OCI-M2 (cell line): ENCODE results near the gene HTR2B.
"Not testable (repeated sequence)": the region's sequence is repeated elsewhere in the genome, so short reads cannot be mapped to it uniquely, and the experiment has no call there.

Experiments used
- DNase-seq: peaks from one replicate; lab custom pipeline; 2025; ENCODE audit not compliant: unreplicated experiment; lab: John Stamatoyannopoulos, UW

The HTR2B gene

DNA sequence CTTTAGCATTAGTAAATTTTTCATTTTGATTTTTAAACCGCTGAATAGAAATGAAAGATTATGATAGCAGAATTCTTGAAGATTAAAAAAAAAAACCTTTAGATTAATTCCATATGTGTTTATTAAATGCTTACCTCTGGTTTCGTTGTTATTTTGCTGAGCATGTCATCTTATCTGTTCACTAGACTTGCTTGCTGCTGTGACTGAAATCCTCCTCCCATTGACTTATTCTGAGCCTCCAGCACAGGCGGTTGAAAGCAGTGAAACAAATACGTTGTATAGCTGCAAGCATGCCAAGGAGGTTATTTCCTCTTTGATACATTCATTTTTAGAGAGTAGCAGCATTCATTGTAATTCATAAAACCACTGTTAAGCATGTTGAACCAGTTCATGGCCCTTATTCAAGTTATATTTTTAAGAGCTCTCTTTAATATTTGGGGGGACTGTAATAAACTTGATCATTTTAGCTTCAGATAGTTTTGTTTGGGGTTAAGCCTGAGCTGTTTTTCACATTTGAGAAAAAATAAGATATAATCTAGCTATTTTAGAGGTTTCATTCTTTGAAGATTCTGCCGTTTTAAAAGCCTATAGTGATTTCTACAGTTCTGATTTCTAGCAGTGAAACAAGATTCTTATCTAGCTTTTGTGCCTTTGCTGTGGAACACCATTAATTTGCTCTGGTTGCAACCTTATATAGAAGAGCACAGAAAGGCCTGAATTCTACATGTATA is at the start of gene HTR2B:
HTR2B (minus strand) TSS at position 205 of the 731 bp plus-strand sequence. CDS start 1,278 bp downstream, outside the sequence.
- DNase-seq, result no peak

DNA sequence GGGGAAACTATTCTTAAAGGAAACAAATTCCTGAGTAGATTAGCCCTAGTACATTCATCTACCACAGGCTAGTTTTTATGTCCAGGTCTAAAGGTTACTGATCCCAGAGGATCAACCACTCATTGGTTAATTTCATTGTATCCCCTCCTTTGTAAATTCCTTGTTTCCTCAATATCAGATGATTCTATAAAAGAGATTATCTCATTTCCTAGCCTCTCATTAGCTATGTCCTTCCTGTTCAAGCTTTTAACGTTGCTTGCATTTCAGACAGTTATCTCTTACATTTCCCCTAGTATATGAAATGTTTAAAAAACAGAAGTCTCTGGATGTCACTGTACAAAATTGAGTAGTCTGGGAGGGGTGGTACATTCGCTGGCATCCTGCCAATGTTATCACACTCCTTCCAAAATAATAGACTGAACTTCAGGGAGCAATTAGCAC is 49.4 kb upstream of the HTR2B start:
- no peak for DNase-seq

DNA sequence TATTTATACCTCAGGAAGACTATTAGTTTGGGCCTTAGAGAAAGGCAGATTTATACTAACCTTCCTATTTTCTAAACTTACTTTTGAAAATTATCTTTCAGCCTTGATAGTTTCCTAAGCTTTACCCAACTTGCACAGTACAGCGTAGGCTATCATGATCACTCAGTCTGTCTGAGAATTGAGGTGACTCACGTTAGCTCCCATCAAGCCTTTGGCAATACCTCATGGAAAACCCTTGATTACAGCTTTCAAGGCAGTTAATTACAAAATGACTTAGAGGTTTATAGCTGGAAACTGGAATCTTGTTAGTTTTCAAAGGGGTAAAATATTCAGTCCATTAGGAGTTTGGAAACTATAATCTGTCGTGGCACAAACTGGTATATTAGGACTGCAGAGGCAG is 47.2 kb upstream of the HTR2B start:
- no peak for DNase-seq

DNA sequence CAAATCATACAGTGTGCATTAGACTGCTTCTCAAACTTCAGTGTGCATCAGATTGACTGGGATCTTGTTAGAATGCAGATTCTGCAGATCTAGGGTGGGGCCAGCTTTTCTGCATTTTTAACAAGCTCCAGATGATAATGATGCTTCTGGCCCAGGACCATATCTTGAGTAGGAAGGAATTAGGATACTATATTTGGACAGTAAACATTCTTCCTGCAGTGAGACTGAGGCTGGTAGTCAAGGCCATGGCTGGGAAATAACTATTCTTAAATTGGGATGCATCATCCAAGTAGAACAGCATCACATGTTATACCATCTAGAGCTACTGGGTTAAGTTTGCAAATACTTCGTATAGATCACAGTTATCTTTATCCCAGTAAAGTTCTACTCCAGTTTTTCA is 45.2 kb upstream of the HTR2B start:
- no peak for DNase-seq

DNA sequence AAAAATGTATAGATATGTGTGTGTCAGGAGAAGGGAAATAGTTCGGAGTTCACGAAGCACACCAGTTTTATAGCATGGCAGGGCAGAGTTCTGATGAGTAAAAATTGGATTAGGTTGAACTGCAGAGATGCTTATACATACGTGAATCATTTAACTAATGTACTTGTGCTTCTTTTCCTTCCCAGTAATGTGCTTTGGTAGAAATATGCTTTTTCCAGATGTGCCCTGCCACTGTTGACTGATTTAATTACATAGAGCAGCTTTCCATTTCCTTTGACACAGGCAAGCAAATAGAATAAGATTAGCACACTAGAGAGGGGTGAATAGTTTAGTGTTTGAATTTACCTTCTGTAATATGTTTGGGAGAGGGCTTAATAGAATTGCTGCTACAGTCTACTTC is 44.6 kb upstream of the HTR2B start:
- no peak for DNase-seq

DNA sequence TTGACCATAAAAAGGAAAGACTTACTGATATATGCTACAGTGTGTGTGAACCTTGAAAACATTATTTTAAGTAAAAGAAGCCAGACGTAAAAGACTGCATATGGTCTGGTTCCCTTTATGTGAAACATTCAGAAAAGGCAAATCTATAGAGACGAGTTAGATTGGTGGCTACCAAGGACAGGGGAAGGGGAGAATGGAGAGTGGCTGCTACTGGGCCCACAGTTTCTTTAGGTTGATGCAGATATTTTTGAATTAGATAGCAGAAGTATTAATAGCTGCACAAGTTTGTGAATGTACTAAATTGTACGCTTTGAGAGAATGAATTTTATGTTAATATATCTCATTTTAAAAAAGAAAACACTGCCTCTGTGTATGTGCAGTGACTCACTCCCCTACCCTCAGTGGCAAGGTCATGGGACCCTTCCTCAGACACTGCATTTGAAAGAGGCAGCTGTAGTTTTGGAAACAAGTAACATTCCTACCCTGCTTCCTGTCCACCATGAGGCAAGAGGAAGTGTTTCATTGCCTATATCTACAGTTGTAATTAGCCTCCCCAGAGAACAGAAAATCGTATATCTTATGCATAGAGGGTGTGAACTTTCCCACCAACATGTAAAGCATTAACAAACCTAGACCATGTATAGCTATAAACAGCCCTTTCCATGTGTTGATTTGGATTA is 43.8 kb upstream of the HTR2B start:
- no peak for DNase-seq

DNA sequence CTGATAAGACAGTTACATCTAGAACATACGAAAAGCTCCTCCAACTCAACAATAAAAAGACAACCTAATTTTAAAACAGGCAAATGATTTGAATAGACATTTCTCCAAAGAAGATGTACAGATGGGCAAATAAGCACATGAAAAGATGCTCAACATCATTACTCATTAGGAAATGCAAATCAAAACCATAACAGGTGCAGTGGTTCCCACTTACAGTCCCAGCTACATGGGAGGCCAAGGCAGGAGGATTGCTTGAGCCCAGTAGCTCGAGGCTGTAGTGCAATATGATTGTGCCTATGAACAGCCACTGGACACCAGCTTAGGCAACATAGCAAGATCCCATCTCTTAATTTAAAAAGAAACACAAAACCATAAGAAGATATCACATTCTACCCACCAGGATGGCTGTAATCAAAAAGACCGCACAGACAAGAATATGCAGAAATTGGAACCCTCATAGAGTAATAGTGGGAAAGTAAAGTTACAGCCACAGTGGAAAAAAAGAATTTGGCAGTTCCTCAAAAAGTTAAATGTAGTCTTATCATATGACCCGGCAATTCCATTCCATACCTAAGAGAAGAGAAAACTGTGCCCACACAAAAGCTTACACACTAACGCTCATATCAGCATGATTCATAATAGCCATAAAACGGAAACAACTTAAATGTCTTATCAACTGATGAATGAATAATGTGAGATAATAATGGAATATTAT is 43.1 kb upstream of the HTR2B start:
- DNase-seq, result no peak

DNA sequence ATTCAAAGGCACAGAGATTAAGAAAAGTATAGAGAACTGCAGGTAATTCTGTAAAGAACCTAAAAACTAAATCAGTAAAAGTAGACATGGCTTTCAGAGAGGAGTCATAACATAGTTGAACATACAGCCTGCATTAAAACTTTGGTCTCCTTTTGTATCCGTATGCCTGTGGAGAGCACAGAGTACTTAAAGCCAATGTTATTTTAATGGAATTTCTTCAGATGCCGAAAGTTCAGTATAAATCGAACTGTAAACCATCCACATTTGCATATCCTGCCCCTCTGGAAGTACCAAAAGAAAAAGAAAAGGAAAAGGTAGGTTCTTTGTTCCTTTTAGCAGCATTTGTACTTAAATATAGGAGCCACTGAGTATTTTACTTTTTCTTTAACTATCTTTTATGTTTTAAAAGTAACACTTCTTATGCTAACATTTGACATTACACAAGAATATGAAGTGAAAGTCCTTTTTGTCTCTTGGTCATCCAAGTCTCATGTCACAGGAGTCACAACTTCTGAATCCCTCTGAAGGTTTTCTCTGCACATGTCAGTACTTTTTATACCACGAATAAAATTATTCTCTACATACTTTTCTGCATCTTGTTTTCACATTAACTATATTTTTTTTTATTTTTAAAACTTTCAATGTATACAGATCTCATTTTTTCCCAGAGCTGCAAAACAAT is 38.7 kb upstream of the HTR2B start:
- no peak for DNase-seq

DNA sequence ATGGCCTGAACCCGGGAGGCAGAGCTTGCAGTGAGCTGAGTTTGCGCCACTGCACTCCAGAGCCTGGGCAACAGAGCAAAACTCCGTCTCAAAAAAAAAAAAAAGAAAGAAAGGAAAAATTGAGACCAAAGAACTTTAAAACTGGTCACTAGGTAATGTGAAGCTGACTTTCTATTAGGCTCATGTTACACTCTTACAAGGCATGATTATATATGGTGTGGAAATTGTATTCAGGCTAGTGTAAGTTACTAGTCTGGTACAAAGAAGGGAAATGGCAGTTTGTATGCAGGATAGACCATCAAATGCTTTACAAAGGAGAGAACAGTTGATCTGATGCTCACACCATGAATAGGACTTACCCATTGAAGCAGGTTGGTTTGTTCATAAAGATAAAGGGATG is 38.2 kb upstream of the HTR2B start:
- no peak for DNase-seq

DNA sequence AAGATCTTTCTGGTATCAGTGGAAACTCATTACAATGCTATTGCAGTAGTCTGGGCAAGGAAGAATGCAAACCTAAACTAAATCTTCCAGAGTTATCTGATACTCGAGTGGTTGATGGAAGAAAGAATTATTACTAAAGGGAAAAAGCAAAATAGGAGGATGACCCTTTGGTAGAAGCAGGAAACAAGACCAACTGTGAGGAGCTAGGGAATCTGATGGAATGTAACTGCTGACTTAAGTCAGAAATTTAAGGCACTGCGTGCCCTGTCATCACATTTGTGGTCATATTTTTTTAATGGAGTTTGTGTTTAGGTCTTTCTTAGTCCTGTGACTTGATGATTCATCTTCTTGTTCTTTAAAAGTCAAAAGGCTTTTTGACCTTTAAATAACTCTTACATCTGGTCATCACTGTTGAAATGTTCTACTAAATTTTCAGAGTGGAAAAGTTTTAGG is 37.1 kb upstream of the HTR2B start:
- DNase-seq, result no peak

DNA sequence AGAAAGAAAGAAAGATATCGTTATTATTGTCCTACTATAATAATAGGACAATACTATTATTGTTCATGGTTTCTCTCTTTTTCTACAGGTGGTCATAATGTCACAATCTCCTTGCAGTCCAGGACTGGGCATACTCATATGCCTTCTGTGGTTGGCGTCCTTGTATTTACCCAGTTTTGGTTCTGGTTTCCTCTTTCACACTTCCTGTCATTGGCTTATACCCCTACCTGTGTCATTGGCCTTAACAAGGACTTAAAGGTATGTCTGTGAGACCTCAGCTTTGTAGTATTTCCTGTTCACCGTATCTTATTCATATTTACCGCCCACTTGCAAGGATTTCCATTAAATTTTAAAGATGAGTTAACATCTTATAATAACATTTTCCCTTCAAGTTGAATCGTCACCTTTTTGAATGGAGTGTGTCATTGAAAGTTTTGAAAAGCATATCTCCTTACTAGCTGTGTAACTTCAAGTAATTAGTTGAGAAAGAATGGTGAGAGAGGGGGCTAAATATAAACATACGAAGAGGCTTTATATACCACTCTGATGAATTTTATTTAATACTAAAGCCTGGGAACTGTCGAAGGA is 36.5 kb upstream of the HTR2B start:
- no peak for DNase-seq

DNA sequence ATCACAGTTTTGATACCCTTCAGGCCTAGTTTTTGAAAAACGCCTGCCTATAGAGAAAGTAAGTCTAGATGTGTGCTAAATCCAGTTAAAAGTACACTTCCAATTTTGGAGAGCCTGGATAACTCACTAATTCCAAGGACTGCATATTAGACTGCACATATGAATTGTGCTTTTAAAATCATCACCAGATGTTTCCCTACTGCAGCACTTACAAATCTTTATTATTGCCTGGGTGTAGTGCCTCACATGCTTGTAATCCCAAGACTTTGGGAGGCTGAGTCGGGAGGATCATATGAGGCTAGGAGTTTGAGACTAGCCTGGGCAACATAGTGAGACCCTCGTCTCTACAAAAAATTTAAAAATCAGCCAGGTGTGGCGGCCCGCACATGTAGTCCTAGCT is 35.9 kb upstream of the HTR2B start:
- DNase-seq, result no peak

DNA sequence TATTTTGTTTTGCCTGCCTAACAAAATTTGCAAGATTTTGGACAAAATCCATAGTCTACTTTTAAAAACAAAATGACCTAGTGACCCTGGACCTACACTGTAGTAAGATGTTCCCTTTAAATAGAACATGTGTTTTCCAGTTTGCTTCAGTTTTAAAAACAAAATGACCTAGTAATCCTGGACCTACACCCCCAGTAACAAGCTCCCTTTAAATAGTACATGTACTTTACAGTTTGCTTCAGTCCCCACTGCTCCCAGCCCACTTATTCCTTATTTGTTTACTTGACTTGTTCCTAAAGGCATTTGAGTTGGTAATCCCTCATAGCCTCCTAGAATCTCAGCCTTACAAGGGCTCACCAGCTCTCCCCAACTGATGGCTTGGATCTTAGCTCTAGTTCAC is 34.5 kb upstream of the HTR2B start:
- DNase-seq, result no peak

DNA sequence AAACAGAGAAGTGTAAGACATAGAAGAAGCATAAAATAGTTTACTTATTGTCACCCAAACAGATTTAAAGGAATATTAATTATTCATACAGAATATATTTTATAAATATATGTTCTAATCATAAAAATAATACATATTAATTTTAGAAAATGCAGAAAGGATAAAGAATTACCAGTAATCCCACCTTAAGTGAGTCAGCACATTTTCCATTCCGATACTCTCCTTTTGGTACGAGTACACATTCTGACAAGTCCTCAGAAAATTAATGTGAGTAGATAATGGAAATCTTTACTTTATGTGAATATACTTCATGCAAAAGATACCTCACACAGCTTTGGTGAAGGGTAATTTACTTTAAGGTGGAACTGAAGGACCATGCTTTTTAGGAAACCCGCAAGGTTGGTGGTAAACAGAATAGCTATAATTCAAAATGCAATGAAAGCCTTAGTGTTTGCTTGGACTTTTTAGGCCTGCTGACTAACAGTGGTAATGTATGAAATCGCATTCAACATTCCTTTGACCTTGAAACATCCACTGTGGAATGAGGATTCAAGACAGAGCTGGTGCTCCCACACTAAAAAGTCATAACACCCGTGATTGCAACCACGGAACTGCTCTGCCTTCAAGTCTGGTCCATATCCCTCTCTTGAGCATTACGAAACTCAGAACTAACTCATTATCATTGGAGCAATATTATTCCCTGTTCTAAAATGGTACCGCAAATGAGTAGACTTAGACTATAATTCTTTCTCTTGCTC is 28.1 kb upstream of the HTR2B start:
- DNase-seq, result no peak

DNA sequence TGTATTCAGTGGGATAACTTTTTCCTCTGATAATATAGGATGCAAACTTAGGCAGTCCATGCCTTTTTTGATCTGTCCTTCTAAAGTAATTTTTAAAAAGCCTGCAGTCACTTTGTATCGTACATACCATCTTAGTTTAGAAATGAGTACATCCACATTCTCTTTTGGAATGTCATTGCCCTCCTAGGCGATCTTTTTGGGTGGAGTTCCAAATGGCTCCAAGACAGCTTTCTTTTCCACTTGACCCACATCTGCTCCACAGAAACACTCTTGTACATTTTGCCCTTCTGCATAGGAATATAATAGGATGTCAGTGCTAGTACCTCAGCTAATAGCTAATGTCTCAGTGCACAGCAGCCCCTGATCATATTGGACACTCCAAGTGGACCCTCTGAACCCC is 21.8 kb upstream of the HTR2B start:
- no peak for DNase-seq

DNA sequence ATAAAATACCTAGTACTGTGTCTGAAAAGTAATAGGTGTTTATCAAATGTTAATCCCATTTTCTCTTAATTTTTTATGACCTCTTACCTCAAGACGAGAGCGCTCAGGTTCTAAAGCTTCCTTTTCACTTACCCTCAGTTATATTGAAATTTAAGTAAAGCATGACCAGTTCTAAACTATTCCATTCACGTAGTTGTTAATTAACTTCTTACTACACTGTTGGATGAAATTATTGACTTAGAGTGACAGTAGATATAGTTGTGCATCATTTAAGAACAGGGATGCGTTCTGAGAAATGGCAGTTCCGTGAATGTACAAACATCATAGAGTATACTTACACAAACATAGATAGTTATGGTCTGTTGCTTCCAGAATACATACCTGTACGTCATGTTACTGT is 20.1 kb upstream of the HTR2B start:
- DNase-seq, result no peak

DNA sequence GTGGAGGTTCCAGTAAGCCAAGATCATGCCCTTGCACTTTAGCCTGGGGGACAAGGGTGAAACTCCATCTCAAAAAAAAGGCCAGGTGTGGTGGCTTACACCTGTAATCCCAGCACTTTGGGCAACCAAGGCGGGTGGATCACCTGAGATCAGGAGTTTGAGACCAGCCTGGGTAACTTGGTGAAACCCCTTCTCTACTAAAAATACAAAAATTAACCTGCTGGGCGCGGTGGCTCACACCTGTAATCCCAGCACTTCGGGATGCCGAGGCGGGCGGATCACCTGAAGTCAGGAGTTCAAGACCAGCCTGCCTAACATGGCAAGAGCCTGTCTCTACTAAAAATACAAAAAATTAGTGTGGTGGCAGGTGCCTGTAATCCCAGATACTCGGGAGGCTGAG is 16.0 kb upstream of the HTR2B start:
- DNase-seq, result not testable (repeated sequence)

DNA sequence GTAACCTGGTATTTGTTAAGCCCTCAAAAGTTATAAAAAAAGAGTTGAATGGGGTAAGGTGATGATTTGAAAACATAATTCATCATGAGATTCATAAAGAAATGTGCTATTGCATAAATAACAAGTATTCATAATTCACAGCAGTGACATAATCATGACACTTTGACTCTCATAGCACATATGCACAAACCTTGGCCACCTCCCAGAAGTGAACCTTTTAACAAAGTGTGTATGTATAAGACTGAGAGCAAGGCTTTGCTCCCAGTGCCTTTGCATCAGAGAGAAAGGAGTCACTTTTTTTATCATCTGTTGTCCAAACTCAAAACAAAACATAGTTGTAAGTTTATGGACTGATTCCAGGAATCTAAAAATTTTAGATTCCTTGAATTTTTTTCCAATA is 15.0 kb upstream of the HTR2B start:
- DNase-seq, result no peak

DNA sequence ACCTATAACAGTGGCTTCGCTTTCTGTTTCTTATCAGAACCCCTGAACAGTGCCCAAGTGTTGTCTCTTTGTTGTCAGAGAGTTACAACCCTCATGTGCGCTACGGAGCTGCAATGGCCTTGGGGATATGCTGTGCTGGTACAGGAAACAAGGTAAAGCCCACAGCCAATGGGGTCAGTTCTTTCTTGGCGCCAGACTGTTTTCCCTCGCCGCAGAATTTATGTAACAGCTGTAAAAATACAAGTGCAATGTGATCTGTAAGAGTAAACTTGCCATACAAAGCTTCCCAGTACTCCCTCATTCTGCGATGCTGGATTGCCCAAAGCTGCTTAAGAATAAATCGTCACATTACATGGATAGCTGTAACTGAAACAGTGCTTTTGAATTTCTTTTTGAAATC is 13.9 kb upstream of the HTR2B start:
- DNase-seq, result no peak

DNA sequence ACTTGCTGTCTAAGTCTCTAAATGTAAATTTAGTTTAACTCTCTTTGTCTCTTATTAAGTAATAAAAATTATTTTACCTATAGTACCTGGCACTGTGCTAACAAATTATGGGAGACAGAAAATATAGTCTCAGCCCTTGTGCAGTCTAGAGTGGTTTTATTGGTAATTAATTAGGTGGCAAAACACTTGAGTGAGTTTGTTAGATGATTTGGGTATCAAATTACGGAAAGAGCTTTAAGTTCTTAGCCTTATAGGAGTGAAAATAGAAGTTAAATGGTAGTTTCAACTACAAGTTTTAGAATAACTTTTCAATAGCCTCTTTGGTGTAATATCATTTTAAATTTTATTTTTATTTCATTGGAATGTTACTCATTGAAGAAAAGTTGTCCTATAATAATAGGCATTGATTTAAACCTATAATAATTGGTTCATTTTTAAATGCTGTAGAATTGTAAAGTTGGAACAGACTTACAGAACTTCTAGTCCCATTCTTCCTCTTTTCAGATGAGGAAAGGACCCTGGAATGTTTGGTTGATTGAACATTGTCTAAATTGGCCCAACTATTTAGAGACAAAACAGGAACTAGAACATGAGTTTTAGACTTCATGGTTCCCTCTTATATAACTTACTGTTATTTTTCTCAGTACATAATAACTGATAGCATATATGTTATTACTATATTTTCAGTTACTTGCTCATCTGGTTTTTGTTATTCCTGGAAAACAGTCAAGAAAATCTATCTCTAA is 10.2 kb upstream of the HTR2B start:
- DNase-seq, result no peak
